ENCODE results near the gene ZNF217.
"Not testable (repeated sequence)": the region's sequence is repeated elsewhere in the genome, so short reads cannot be mapped to it uniquely, and the experiment has no call there.

- TF ChIP-seq REST (IDR thresholded peaks at IDR 0.05; ENCODE audit: low read depth); CTCF (IDR thresholded peaks at IDR 0.05 in 2 of 3, conservative IDR thresholded peaks at IDR 0.05 in 1 of 3; ENCODE audit: borderline replicate concordance in 1 of 3, insufficient read depth in 1 of 3, low read depth in 2 of 3, low read length in 2 of 3); POLR2A (IDR thresholded peaks at IDR 0.05; ENCODE audit: borderline replicate concordance, extremely low read depth, insufficient read depth, insufficient read length); POLR2AphosphoS5 (IDR thresholded peaks at IDR 0.05; ENCODE audit: low read depth, low read length); TCF7L2 (IDR thresholded peaks at IDR 0.05; ENCODE audit: borderline replicate concordance, extremely low read depth, insufficient read depth, insufficient read length); SP1 (IDR thresholded peaks at IDR 0.05; ENCODE audit: low read depth); YY1 (IDR thresholded peaks at IDR 0.05; ENCODE audit: extremely low read depth, insufficient replicate concordance, low read depth, low read length); EZH2 (IDR thresholded peaks at IDR 0.05); EZH2phosphoT487 (IDR thresholded peaks at IDR 0.05; ENCODE audit: borderline replicate concordance); EGR1 (IDR thresholded peaks at IDR 0.05; ENCODE audit: low read depth); ZNF274 (IDR thresholded peaks at IDR 0.05; ENCODE audit: low read depth, low read length); FOSL1 (IDR thresholded peaks at IDR 0.05; ENCODE audit: low read depth): not testable (repeated sequence)
Measured at GRCh38 chr20:53604846-53605245, 11.2 kb upstream of the ZNF217 start.
